WTC11 (cell line): ENCODE measurements around the gene SLC2A1. TPM values are rescaled to one million over a fixed set of nuclear protein-coding genes. Genes with fewer than 3 reads are reported as not detected.

ENCODE experiments used
- ATAC-seq: fragments of 200-7000 bp; cut with Tn5 transposase; 2 replicates; pipeline ENCODE4 v1.10.0; 2021; ENCODE audit warnings: mild to moderate bottlenecking, moderate library complexity
- CTCF ChIA-PET: fragments of 300-600 bp; sonication (Branson Sonifier 250); formaldehyde crosslinking; loops from one replicate; lab custom pipeline; 2021; ENCODE audit warnings: antibody characterized with exemption; lab: Charles Lee
- POLR2A ChIA-PET: fragments of 350-600 bp; sonication (Branson Sonifier 250); formaldehyde crosslinking; loops from one replicate; lab custom pipeline; 2021; ENCODE audit warnings: antibody characterized with exemption; lab: Charles Lee
- DNase-seq: peaks from one replicate; pipeline ENCODE4 v3.0.0; 2021; ENCODE audit warnings: low spot score
- H3K27ac Mint-ChIP-seq: 2 replicates; pipeline ENCODE4 v1.8.0; 2021; ENCODE audit warnings: mixed read lengths
- H3K27me3 Mint-ChIP-seq: 2 replicates; pipeline ENCODE4 v1.8.0; 2021; ENCODE audit warnings: low read depth, mild to moderate bottlenecking, moderate library complexity, mixed read lengths
- H3K36me3 Mint-ChIP-seq: 2 replicates; pipeline ENCODE4 v1.8.0; 2021; ENCODE audit warnings: mixed read lengths
- H3K4me1 Mint-ChIP-seq: 2 replicates; pipeline ENCODE4 v1.8.0; 2022; ENCODE audit warnings: mixed read lengths
- H3K4me3 Mint-ChIP-seq: 2 replicates; pipeline ENCODE4 v1.8.0; 2021; ENCODE audit warnings: mild to moderate bottlenecking, moderate library complexity, mixed read lengths
- H3K9me3 Mint-ChIP-seq: 2 replicates; pipeline ENCODE4 v1.8.0; 2021; ENCODE audit warnings: mixed read lengths
- ATF6 ChIP-seq: sonication (generic); formaldehyde crosslinking; IDR thresholded peaks from 2 replicates; pipeline ENCODE4 v1.8.1; 2023; ENCODE audit warnings: mild to moderate bottlenecking, missing genetic modification reagents
- CBFB ChIP-seq: sonication (generic); formaldehyde crosslinking; IDR thresholded peaks from 2 replicates; pipeline ENCODE4 v1.8.1; 2022; ENCODE audit warnings: mild to moderate bottlenecking, low read depth, missing genetic modification reagents
- CREB1 ChIP-seq: sonication (generic); formaldehyde crosslinking; IDR thresholded peaks from 2 replicates; pipeline ENCODE4 v1.8.0; 2023; ENCODE audit warnings: mild to moderate bottlenecking, missing genetic modification reagents
- E2F5 ChIP-seq: sonication (generic); formaldehyde crosslinking; IDR thresholded peaks from 2 replicates; pipeline ENCODE4 v1.8.1; 2022; ENCODE audit warnings: mild to moderate bottlenecking, moderate library complexity, missing genetic modification reagents
- EMX1 ChIP-seq: fragments of 250-450 bp; sonication (Bioruptor Pico); IDR thresholded peaks from 2 replicates; pipeline ENCODE4 v1.8.0; 2021; ENCODE audit warnings: mild to moderate bottlenecking
- GABPB1 ChIP-seq: sonication (generic); formaldehyde crosslinking; IDR thresholded peaks from 2 replicates; pipeline ENCODE4 v1.8.1; 2023; ENCODE audit warnings: mild to moderate bottlenecking, missing genetic modification reagents
- IRF1 ChIP-seq: sonication (generic); formaldehyde crosslinking; IDR thresholded peaks from 2 replicates; pipeline ENCODE4 v1.8.0; 2023; ENCODE audit warnings: missing genetic modification reagents
- IRF2 ChIP-seq: sonication (generic); formaldehyde crosslinking; IDR thresholded peaks from 2 replicates; pipeline ENCODE4 v1.8.0; 2022; ENCODE audit warnings: low read depth, missing genetic modification reagents, borderline replicate concordance
- NR1H2 ChIP-seq: sonication (generic); formaldehyde crosslinking; IDR thresholded peaks from 2 replicates; pipeline ENCODE4 v1.9.0; 2021; ENCODE audit warnings: mild to moderate bottlenecking, moderate library complexity, missing genetic modification reagents
- NR3C1 ChIP-seq: sonication (generic); formaldehyde crosslinking; conservative IDR thresholded peaks from 2 replicates; pipeline ENCODE4 v1.8.1; 2023; ENCODE audit warnings: low read depth, mild to moderate bottlenecking, missing genetic modification reagents
- SMAD3 ChIP-seq: sonication (generic); formaldehyde crosslinking; IDR thresholded peaks from 2 replicates; pipeline ENCODE4 v1.8.0; 2022; ENCODE audit warnings: missing genetic modification reagents, mild to moderate bottlenecking, borderline replicate concordance
- SMAD4 ChIP-seq: sonication (generic); formaldehyde crosslinking; IDR thresholded peaks from 2 replicates; pipeline ENCODE4 v1.8.0; 2022; ENCODE audit warnings: mild to moderate bottlenecking, missing genetic modification reagents
- SP1 ChIP-seq: sonication (generic); formaldehyde crosslinking; conservative IDR thresholded peaks from 2 replicates; pipeline ENCODE4 v1.8.1; 2022; ENCODE audit warnings: missing genetic modification reagents
- STAT6 ChIP-seq: sonication (generic); formaldehyde crosslinking; conservative IDR thresholded peaks from 2 replicates; pipeline ENCODE4 v1.8.1; 2023; ENCODE audit warnings: mild to moderate bottlenecking, low read depth, missing genetic modification reagents, moderate library complexity
- TEAD4 ChIP-seq: sonication (generic); formaldehyde crosslinking; IDR thresholded peaks from 2 replicates; pipeline ENCODE4 v1.8.0; 2022; ENCODE audit warnings: mild to moderate bottlenecking, missing genetic modification reagents
- USF2 ChIP-seq: sonication (generic); formaldehyde crosslinking; IDR thresholded peaks from 2 replicates; pipeline ENCODE4 v1.8.1; 2023; ENCODE audit warnings: mild to moderate bottlenecking, missing genetic modification reagents, moderate library complexity
- ZBTB21 ChIP-seq: sonication (generic); formaldehyde crosslinking; IDR thresholded peaks from 2 replicates; pipeline ENCODE4 v1.8.1; 2023; ENCODE audit warnings: mild to moderate bottlenecking, missing genetic modification reagents, borderline replicate concordance
- ZNF317 ChIP-seq: sonication (generic); formaldehyde crosslinking; IDR thresholded peaks from 2 replicates; pipeline ENCODE4 v1.8.1; 2023; ENCODE audit warnings: low read depth, mild to moderate bottlenecking, moderate library complexity, missing genetic modification reagents, borderline replicate concordance
- ZNF396 ChIP-seq: fragments of 250-450 bp; sonication (Bioruptor Pico); IDR thresholded peaks from 2 replicates; pipeline ENCODE4 v1.8.0; 2021; ENCODE audit warnings: mild to moderate bottlenecking, moderate library complexity, borderline replicate concordance
- total RNA-seq: library from RNA; stranded (reverse); gene quantifications from 3 replicates; pipeline ENCODE4 v1.2.3, GENCODE V29; 2021
- TF ChIP-seq, protein P1 (sequence below): fragments of 250-450 bp; sonication (Bioruptor Pico); IDR thresholded peaks from 2 replicates; pipeline ENCODE4 v1.9.0; 2021; ENCODE audit warnings: moderate library complexity, mild to moderate bottlenecking, inconsistent platforms, borderline replicate concordance
- TF ChIP-seq, protein P2 (sequence below): sonication (generic); formaldehyde crosslinking; IDR thresholded peaks from 2 replicates; pipeline ENCODE4 v1.8.0; 2023; ENCODE audit warnings: missing genetic modification reagents, mild to moderate bottlenecking, borderline replicate concordance
- TF ChIP-seq, protein P3 (sequence below): sonication (generic); formaldehyde crosslinking; conservative IDR thresholded peaks from 2 replicates; pipeline ENCODE4 v1.8.1; 2022; ENCODE audit warnings: mild to moderate bottlenecking, missing genetic modification reagents

SLC2A1 gene
- total RNA-seq, 1 experiment from 2014 or later, result 215 TPM

- TF ChIP-seq ATF6 (no peak), E2F5 (CRISPR knock-in tag) (no peak), IRF1 (CRISPR knock-in tag) (no peak), NR1H2 (CRISPR knock-in tag) (no peak), EMX1 (CRISPR knock-in tag) (no peak)
Observed at GRCh38 chr1:42983693-42984092, 25.0 kb upstream of the SLC2A1 start (continued).

GRCh38 chr1:42983253-42983652, 24.6 kb upstream of the SLC2A1 start:
- CTCF ChIA-PET, result interaction anchor here (0.9 kb wide), 1 partner anchor 90 kb away, joined by 3 read pairs; no protein-coding TSS in a partner anchor
- Mint-ChIP-seq H3K27me3 (no peaks in the 10 kb centered on the region), H3K36me3 (peaks cover 35% of the 10 kb centered on the region), H3K27ac (no peak overlapping the region), H3K9me3 (no peaks in the 10 kb centered on the region), H3K4me3 (no peak overlapping the region), H3K4me1 (peaks cover 21% of the 10 kb centered on the region)
- ATAC-seq (no peak), DNase-seq (no peak)
- POLR2A ChIA-PET, result no interaction called here
- TF ChIP-seq ZBTB21 (CRISPR knock-in tag), result no peak
- no peak for TF ChIP-seq ZNF396
- TF ChIP-seq USF2 (CRISPR knock-in tag), result no peak
- no peak for TF ChIP-seq SMAD4 (CRISPR knock-in tag)
- no peak for TF ChIP-seq CBFB
- TF ChIP-seq, protein P1, sequence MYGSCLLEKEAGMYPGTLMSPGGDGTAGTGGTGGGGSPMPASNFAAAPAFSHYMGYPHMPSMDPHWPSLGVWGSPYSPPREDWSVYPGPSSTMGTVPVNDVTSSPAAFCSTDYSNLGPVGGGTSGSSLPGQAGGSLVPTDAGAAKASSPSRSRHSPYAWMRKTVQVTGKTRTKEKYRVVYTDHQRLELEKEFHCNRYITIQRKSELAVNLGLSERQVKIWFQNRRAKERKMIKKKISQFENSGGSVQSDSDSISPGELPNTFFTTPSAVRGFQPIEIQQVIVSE (CRISPR knock-in tag), result no peak
- no peak for TF ChIP-seq CREB1 (CRISPR knock-in tag)

GRCh38 chr1:42982641-42983040, 24.0 kb upstream of the SLC2A1 start:
- H3K27me3 Mint-ChIP-seq, result no peaks in the 10 kb centered on the region
- H3K36me3 Mint-ChIP-seq, result peaks cover 41% of the 10 kb centered on the region
- DNase-seq, result no peak
- CTCF ChIA-PET, result interaction anchor here (0.9 kb wide), 1 partner anchor 91 kb away, joined by 3 read pairs; no protein-coding TSS in a partner anchor
- H3K9me3 Mint-ChIP-seq, result no peaks in the 10 kb centered on the region
- peaks cover 24% of the 10 kb centered on the region for H3K4me1 Mint-ChIP-seq
- POLR2A ChIA-PET, result no interaction called here
- no peak overlapping the region for H3K27ac Mint-ChIP-seq
- no peak for ATAC-seq
- H3K4me3 Mint-ChIP-seq, result no peak overlapping the region
- no peak for TF ChIP-seq ZNF317 (CRISPR knock-in tag)
- TF ChIP-seq GABPB1, result no peak
- TF ChIP-seq, protein P2, sequence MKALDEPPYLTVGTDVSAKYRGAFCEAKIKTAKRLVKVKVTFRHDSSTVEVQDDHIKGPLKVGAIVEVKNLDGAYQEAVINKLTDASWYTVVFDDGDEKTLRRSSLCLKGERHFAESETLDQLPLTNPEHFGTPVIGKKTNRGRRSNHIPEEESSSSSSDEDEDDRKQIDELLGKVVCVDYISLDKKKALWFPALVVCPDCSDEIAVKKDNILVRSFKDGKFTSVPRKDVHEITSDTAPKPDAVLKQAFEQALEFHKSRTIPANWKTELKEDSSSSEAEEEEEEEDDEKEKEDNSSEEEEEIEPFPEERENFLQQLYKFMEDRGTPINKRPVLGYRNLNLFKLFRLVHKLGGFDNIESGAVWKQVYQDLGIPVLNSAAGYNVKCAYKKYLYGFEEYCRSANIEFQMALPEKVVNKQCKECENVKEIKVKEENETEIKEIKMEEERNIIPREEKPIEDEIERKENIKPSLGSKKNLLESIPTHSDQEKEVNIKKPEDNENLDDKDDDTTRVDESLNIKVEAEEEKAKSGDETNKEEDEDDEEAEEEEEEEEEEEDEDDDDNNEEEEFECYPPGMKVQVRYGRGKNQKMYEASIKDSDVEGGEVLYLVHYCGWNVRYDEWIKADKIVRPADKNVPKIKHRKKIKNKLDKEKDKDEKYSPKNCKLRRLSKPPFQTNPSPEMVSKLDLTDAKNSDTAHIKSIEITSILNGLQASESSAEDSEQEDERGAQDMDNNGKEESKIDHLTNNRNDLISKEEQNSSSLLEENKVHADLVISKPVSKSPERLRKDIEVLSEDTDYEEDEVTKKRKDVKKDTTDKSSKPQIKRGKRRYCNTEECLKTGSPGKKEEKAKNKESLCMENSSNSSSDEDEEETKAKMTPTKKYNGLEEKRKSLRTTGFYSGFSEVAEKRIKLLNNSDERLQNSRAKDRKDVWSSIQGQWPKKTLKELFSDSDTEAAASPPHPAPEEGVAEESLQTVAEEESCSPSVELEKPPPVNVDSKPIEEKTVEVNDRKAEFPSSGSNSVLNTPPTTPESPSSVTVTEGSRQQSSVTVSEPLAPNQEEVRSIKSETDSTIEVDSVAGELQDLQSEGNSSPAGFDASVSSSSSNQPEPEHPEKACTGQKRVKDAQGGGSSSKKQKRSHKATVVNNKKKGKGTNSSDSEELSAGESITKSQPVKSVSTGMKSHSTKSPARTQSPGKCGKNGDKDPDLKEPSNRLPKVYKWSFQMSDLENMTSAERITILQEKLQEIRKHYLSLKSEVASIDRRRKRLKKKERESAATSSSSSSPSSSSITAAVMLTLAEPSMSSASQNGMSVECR (CRISPR knock-in tag), result no peak
- TF ChIP-seq NR1H2 (CRISPR knock-in tag), result no peak
- no peak for TF ChIP-seq SMAD3
- no peak for TF ChIP-seq SP1 (CRISPR knock-in tag)
- TF ChIP-seq, protein P3, sequence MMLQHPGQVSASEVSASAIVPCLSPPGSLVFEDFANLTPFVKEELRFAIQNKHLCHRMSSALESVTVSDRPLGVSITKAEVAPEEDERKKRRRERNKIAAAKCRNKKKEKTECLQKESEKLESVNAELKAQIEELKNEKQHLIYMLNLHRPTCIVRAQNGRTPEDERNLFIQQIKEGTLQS (CRISPR knock-in tag), result no peak
- TF ChIP-seq STAT6, result no peak
- TF ChIP-seq TEAD4 (CRISPR knock-in tag), result no peak
- no peak for TF ChIP-seq NR3C1 (CRISPR knock-in tag)
- no peak for TF ChIP-seq IRF2 (CRISPR knock-in tag)
